K562 (cell line): ENCODE measurements around the gene DNAJC17. TPM values are rescaled to one million over a fixed set of nuclear protein-coding genes. Genes with fewer than 3 reads are reported as not detected.
A peak's percentile ranks its signal among the peaks of the same experiment; 100 is the strongest.

Experiments used
- ATAC-seq: fragments of 200-7000 bp; cut with Tn5 transposase; 3 replicates; pipeline ENCODE4 v1.9.1; 2020; ENCODE audit warnings: moderate library complexity
- BruUV-seq: library from RNA; stranded (reverse); fragments of 400-500 nt; replicated peaks from 2 replicates; lab custom pipeline; 2021; lab: Mats Ljungman, UMichigan
- CTCF ChIA-PET: fragments of 300-600 bp; formaldehyde crosslinking; extraction: SDS; loops from one replicate; lab custom pipeline; 2021; ENCODE audit warnings: low intra/inter-chr PET ratio; lab: Yijun Ruan, JAX
- POLR2A ChIA-PET: fragments of 300-600, 350-650 bp; sonication (Branson Sonifier 250); formaldehyde crosslinking; extraction: SDS; loops from one replicate; lab custom pipeline; 2021; ENCODE audit warnings: antibody characterized with exemption, inconsistent platforms; lab: Yijun Ruan, JAX
- DNase-seq, 4 experiments: peaks; one replicate each; pipeline versions ENCODE4 v3.0.0 to v3.0.0-alpha.2; 2011 to 2018; ENCODE audit warnings: low spot score in 3 of 4, mixed read lengths in 3 of 4; ENCODE audit errors: extremely low read depth in 1 of 4
- FAIRE-seq: peaks from 2 replicates; lab custom pipeline; 2011; peaks lifted over from hg19 to GRCh38; lab: Jason Lieb, UNC
- H2AFZ ChIP-seq: 2 replicates; pipeline ENCODE4 v1.6.0; 2011; ENCODE audit warnings: low read depth, low read length, control low read depth, inconsistent platforms
- H3K27ac ChIP-seq: fragments of 200-600 bp; 3 replicates; pipeline ENCODE4 v1.8.0; 2011; ENCODE audit warnings: low read depth, mild to moderate bottlenecking, control low read depth, inconsistent platforms, low read length, moderate library complexity, mixed read lengths; ENCODE audit errors: extremely low read depth
- H3K27me3 ChIP-seq, 2 experiments: fragments of 300-600 bp in 1 of 2; 2 replicates in 1 of 2; 3 replicates in 1 of 2; pipeline versions ENCODE4 v1.6.0 to v1.8.0; 2011; ENCODE audit warnings: inconsistent platforms in 2 of 2, low read length in 2 of 2, mild to moderate bottlenecking in 1 of 2, mixed read lengths in 1 of 2, moderate library complexity in 1 of 2; ENCODE audit not compliant: control insufficient read depth in 2 of 2, insufficient read depth in 2 of 2
- H3K36me3 ChIP-seq: fragments of 300-600 bp; 3 replicates; pipeline ENCODE4 v1.8.0; 2011; ENCODE audit warnings: mild to moderate bottlenecking, low read length, inconsistent platforms; ENCODE audit not compliant: control insufficient read depth, insufficient read depth
- H3K4me1 ChIP-seq, 2 experiments: fragments of 200-600 bp in 1 of 2; replicated peaks in 1 of 2; 2 replicates in 1 of 2; 3 replicates in 1 of 2; pipeline versions ENCODE4 v1.5.1 to v1.8.0; 2011; ENCODE audit warnings: inconsistent platforms in 2 of 2, low read length in 2 of 2, mild to moderate bottlenecking in 1 of 2, mixed read lengths in 1 of 2, moderate library complexity in 1 of 2; ENCODE audit not compliant: control insufficient read depth in 2 of 2, insufficient read depth in 2 of 2
- H3K4me2 ChIP-seq: 2 replicates; pipeline ENCODE4 v1.6.1; 2011; ENCODE audit warnings: low read length, control low read depth, inconsistent platforms, mixed read lengths; ENCODE audit not compliant: insufficient read depth
- H3K4me3 ChIP-seq: fragments of 200-600 bp; sonication (generic), shearing (Covaris generic); 2 replicates; pipeline ENCODE4 v1.5.1; 2016; ENCODE audit warnings: control low read depth, inconsistent platforms
- H3K79me2 ChIP-seq: fragments of 200-600 bp; 3 replicates; pipeline ENCODE4 v1.8.0; 2011; ENCODE audit warnings: low read length, inconsistent platforms; ENCODE audit not compliant: control insufficient read depth, insufficient read depth
- H3K9ac ChIP-seq, 2 experiments: 2 replicates each; pipeline versions ENCODE4 v1.6.0 to v1.6.1; 2011; ENCODE audit warnings: low read depth in 2 of 2, low read length in 2 of 2, control low read depth in 1 of 2, inconsistent platforms in 1 of 2, mild to moderate bottlenecking in 1 of 2, mixed read lengths in 1 of 2; ENCODE audit not compliant: insufficient read depth in 1 of 2
- H3K9me1 ChIP-seq: one replicate; pipeline ENCODE4 v1.6.0; 2011; ENCODE audit warnings: inconsistent platforms, mild to moderate bottlenecking, low read length, moderate library complexity; ENCODE audit not compliant: control insufficient read depth, insufficient read depth
- H3K9me3 ChIP-seq: replicated peaks from 2 replicates; pipeline ENCODE4 v1.5.1; 2011; ENCODE audit warnings: low read depth, low read length, inconsistent platforms; ENCODE audit not compliant: control insufficient read depth, insufficient read depth
- H4K20me1 ChIP-seq: replicated peaks from 2 replicates; pipeline ENCODE4 v1.6.1; 2011; ENCODE audit warnings: low read length, inconsistent platforms, mixed read lengths; ENCODE audit not compliant: control insufficient read depth, insufficient read depth
- CREBBP ChIP-seq: IDR thresholded peaks from one replicate; pipeline ENCODE4 v1.6.1; 2012; ENCODE audit warnings: low read depth, mild to moderate bottlenecking, control low read depth, inconsistent platforms, low read length
- EGR1 ChIP-seq: fragments of 450-650 bp; conservative IDR thresholded peaks from 2 replicates; pipeline ENCODE4 v1.6.1; 2017; ENCODE audit warnings: mild to moderate bottlenecking
- ETV5 ChIP-seq: sonication (generic); formaldehyde crosslinking; IDR thresholded peaks from 2 replicates; pipeline ENCODE4 v1.4.0; 2020; ENCODE audit warnings: low read depth, mild to moderate bottlenecking, missing genetic modification reagents
- MTA1 ChIP-seq: fragments of 450-650 bp; IDR thresholded peaks from 2 replicates; pipeline ENCODE4 v1.6.1; 2017; ENCODE audit warnings: borderline replicate concordance
- TOE1 ChIP-seq, 2 experiments: fragments of 450-650 bp in 1 of 2; sonication (generic) in 1 of 2; formaldehyde crosslinking in 1 of 2; IDR thresholded peaks; 2 replicates each; pipeline versions ENCODE4 v1.7.1 to v1.8.0; 2016 to 2022; ENCODE audit warnings: borderline replicate concordance in 2 of 2, mild to moderate bottlenecking in 2 of 2, antibody characterized with exemption in 1 of 2, inconsistent platforms in 1 of 2, low read depth in 1 of 2, missing genetic modification reagents in 1 of 2, moderate library complexity in 1 of 2
- ZNF76 ChIP-seq: fragments of 250-450 bp; sonication (Bioruptor Pico); IDR thresholded peaks from 2 replicates; pipeline ENCODE4 v1.4.0; 2020; ENCODE audit warnings: mild to moderate bottlenecking, moderate library complexity, borderline replicate concordance
- WGBS: fragments of 100-300 bp; shearing (Covaris generic); methylation state at CpG from one replicate; pipeline ENCODE4 v1.1.6; 2016; ENCODE audit warnings: low coverage, mixed read lengths; ENCODE audit not compliant: insufficient coverage; ENCODE audit errors: missing lambda C conversion rate; 5-methylcytosine and 5-hydroxymethylcytosine counted together
- in situ Hi-C: fragments of 300-500 bp; cut with MboI; formaldehyde crosslinking; loops from 4 replicates; pipeline ENCODE4 v1.15.0; 2018; ENCODE audit warnings: inconsistent platforms, mixed read lengths
- intact Hi-C: fragments of 100-400 bp; cut with micrococcal nuclease; formaldehyde crosslinking; loops from 2 replicates; pipeline ENCODE4 v1.14.2; 2022
- polyA plus RNA-seq, 8 experiments: library from polyadenylated mRNA; depleted of rRNA in 4 of 8; stranded (reverse) in 5 of 8; unstranded in 3 of 8; fragments of >200 nt; fragmentation: Nextera tagmentation in 2 of 8; fragmentation: Illumina TruSeq in 1 of 8; extraction: Ambion mirVana in 2 of 8; extraction: Trizol in 1 of 8; gene quantifications; 2 replicates each; pipeline versions ENCODE4 v1.2.1 to v1.2.3, GENCODE V29; 2011 to 2014; ENCODE audit warnings: inconsistent platforms in 1 of 8, missing spikeins in 1 of 8
- total RNA-seq, 7 experiments: library from RNA; depleted of rRNA in 6 of 7; stranded (reverse); fragments of >200 nt in 6 of 7; fragmentation: Illumina TruSeq in 2 of 7; extraction: Trizol in 2 of 7; gene quantifications; 2 replicates each; pipeline versions ENCODE4 v1.2.1 to v1.2.3, GENCODE V29; 2011 to 2021; ENCODE audit warnings: low replicate concordance in 1 of 7
- TF ChIP-seq, protein P1 (sequence below), 2 experiments: fragments of 450-650 bp; IDR thresholded peaks; 2 replicates each; pipeline ENCODE4 v1.6.1; 2018; ENCODE audit warnings: mild to moderate bottlenecking in 2 of 2, low read depth in 1 of 2; ENCODE audit not compliant: partially characterized antibody in 2 of 2
- TF ChIP-seq, protein P2 (sequence below): IDR thresholded peaks from 3 replicates; pipeline ENCODE4 v1.6.1; 2011; ENCODE audit warnings: borderline replicate concordance, mild to moderate bottlenecking, moderate library complexity; ENCODE audit not compliant: insufficient read length; ENCODE audit errors: extremely low read depth
- TF ChIP-seq, protein P3 (sequence below): IDR thresholded peaks from 2 replicates; pipeline ENCODE4 v1.6.1; 2011; ENCODE audit warnings: borderline replicate concordance, low read depth, mild to moderate bottlenecking, moderate library complexity, low read length; ENCODE audit not compliant: insufficient read depth, poor library complexity, severe bottlenecking

The DNAJC17 gene
- total and polyA plus RNA-seq, 9 of the 15 experiments (the other 6 are each of a cell fraction or from before 2014, with no cell fraction given), result 2.4 to 79.4 (median 44.2) TPM

DNA sequence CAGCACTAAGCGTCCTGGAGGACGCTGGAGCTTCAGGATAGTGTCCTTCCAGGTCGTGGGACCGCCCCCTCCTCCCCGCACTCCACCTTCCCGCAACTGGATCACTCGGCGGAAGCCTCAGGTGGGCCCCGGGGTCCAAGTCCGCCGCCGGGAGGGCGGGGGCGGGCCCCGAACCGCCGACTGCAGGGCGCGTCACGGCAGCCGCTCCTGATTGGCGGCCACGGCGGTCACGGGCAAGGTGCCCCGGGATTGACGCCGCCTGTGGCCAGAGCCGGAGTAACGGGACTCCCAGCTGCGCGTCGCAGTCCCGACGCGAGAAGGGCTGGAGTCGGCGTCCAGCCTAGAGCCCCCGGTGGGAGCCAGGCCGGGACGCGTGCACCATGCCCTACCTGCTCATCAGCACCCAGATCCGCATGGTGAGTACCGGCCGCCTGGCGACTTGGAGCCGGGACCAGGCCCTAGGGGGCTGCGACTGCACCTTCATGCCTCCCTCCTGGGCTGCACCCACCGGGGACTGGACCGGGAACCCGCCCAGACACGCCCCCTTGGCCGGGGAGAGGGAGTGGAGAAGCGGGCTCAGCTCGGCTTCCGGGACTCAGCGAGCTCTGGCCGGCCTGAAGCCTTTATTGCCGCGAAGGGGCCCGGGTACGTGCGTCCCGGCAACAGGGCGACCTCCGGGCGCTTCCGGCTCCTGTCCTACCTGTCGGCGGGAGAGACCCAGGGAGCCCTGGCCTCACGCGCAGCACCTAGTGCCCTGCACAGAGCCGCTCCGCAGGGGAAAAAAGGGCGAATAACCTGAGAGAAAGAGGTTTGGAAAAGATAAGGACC is 43.3 kb downstream of the DNAJC17 start, which contains the start of gene GCHFR:
GCHFR (plus strand) TSS at position 268 of the 828 bp plus-strand sequence; CDS start at position 381, 113 bp downstream.
- Histone ChIP-seq H3K4me3 (peak within 1 kb of the TSS; percentile 64), H3K4me2 (peak within 1 kb of the TSS; percentile 88), H4K20me1 (no peaks in the 10 kb centered on the region; the same call in none of the 2 replicates), H3K27me3 (no peaks in the 10 kb centered on the region), H2AFZ (peak within 1 kb of the TSS; percentile 96), H3K79me2 (no peaks in the 10 kb centered on the region), H3K9me3 (no peaks in the 10 kb centered on the region), H3K4me1 (peaks cover 21 to 57% of the 10 kb centered on the region in 2 experiments; a peak in 4 of 5 replicates), H3K27ac (peak within 1 kb of the TSS; percentile 82), H3K36me3 (peaks cover 16% of the 10 kb centered on the region; the same call in 1 of the 3 replicates), H3K9ac (peak within 1 kb of the TSS; percentile 72 to 92), H3K9me1 (no peaks in the 10 kb centered on the region)
- in situ Hi-C loops (no loop called here), intact Hi-C loops (loop anchor here (10.0 kb wide), 1 partner anchor 169 kb away; the partner anchor contains the start of gene KNL1)
- ATAC-seq (peak; percentile 87), DNase-seq (peak; percentile 88 to 93 (median 92)), FAIRE-seq (peak; percentile 80)
- BruUV-seq, result no TSS peak
- ChIA-PET POLR2A (interaction anchor here (0.6 to 3.8 kb wide), 21 partner anchors 9 to 433 kb away, joined by 3 to 18 read pairs (median 3); partner anchors contain the start of genes RAD51 and SPINT1), CTCF (no interaction called here)
- WGBS, result under 1% methylated on average over 51 of the region's 75 CpGs
- TF ChIP-seq CREBBP (no peak), ETV5 (peak; percentile 74), EGR1 (peak; percentile 79), MTA1 (no peak), ZNF76 (CRISPR knock-in tag) (0 out of 2 replicates have a peak, but pooled peaks have one; percentile 3), TOE1 (IDR thresholded peaks at IDR 0.05; ENCODE audit: borderline replicate concordance) (no peak; the same call in 1 of the 2 replicates), TOE1 (CRISPR knock-in tag; IDR thresholded peaks at IDR 0.05; ENCODE audit: borderline replicate concordance, low read depth) (0 out of 2 replicates have a peak, but pooled peaks have one; percentile 58)
- TF ChIP-seq, protein P1, sequence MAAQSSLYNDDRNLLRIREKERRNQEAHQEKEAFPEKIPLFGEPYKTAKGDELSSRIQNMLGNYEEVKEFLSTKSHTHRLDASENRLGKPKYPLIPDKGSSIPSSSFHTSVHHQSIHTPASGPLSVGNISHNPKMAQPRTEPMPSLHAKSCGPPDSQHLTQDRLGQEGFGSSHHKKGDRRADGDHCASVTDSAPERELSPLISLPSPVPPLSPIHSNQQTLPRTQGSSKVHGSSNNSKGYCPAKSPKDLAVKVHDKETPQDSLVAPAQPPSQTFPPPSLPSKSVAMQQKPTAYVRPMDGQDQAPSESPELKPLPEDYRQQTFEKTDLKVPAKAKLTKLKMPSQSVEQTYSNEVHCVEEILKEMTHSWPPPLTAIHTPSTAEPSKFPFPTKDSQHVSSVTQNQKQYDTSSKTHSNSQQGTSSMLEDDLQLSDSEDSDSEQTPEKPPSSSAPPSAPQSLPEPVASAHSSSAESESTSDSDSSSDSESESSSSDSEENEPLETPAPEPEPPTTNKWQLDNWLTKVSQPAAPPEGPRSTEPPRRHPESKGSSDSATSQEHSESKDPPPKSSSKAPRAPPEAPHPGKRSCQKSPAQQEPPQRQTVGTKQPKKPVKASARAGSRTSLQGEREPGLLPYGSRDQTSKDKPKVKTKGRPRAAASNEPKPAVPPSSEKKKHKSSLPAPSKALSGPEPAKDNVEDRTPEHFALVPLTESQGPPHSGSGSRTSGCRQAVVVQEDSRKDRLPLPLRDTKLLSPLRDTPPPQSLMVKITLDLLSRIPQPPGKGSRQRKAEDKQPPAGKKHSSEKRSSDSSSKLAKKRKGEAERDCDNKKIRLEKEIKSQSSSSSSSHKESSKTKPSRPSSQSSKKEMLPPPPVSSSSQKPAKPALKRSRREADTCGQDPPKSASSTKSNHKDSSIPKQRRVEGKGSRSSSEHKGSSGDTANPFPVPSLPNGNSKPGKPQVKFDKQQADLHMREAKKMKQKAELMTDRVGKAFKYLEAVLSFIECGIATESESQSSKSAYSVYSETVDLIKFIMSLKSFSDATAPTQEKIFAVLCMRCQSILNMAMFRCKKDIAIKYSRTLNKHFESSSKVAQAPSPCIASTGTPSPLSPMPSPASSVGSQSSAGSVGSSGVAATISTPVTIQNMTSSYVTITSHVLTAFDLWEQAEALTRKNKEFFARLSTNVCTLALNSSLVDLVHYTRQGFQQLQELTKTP (IDR thresholded peaks at IDR 0.05; ENCODE audit: low read depth in 1 of 2, partially characterized antibody in 2 of 2), result peak in 1 of 2 experiments; percentile 35
- TF ChIP-seq, protein P2, sequence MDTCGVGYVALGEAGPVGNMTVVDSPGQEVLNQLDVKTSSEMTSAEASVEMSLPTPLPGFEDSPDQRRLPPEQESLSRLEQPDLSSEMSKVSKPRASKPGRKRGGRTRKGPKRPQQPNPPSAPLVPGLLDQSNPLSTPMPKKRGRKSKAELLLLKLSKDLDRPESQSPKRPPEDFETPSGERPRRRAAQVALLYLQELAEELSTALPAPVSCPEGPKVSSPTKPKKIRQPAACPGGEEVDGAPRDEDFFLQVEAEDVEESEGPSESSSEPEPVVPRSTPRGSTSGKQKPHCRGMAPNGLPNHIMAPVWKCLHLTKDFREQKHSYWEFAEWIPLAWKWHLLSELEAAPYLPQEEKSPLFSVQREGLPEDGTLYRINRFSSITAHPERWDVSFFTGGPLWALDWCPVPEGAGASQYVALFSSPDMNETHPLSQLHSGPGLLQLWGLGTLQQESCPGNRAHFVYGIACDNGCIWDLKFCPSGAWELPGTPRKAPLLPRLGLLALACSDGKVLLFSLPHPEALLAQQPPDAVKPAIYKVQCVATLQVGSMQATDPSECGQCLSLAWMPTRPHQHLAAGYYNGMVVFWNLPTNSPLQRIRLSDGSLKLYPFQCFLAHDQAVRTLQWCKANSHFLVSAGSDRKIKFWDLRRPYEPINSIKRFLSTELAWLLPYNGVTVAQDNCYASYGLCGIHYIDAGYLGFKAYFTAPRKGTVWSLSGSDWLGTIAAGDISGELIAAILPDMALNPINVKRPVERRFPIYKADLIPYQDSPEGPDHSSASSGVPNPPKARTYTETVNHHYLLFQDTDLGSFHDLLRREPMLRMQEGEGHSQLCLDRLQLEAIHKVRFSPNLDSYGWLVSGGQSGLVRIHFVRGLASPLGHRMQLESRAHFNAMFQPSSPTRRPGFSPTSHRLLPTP, result peak; percentile 9
- TF ChIP-seq, protein P3, sequence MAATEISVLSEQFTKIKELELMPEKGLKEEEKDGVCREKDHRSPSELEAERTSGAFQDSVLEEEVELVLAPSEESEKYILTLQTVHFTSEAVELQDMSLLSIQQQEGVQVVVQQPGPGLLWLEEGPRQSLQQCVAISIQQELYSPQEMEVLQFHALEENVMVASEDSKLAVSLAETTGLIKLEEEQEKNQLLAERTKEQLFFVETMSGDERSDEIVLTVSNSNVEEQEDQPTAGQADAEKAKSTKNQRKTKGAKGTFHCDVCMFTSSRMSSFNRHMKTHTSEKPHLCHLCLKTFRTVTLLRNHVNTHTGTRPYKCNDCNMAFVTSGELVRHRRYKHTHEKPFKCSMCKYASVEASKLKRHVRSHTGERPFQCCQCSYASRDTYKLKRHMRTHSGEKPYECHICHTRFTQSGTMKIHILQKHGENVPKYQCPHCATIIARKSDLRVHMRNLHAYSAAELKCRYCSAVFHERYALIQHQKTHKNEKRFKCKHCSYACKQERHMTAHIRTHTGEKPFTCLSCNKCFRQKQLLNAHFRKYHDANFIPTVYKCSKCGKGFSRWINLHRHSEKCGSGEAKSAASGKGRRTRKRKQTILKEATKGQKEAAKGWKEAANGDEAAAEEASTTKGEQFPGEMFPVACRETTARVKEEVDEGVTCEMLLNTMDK, result peak; percentile 93
